GM21529 (cell line): ENCODE data around the gene TNFRSF19.
"Not testable (repeated sequence)": the region's sequence is repeated elsewhere in the genome, so short reads cannot be mapped to it uniquely, and the experiment has no call there.

Source experiments
- ATAC-seq: cut with Tn5 transposase; IDR thresholded peaks from one replicate; pipeline ENCODE4 v1.9.1; 2021; ENCODE audit not compliant: unreplicated experiment

TNFRSF19 gene

GRCh38 chr13:23652909-23653726 is 82.9 kb downstream of the TNFRSF19 start:
- no peak for ATAC-seq

- no peak for ATAC-seq
Measured at GRCh38 chr13:23654111-23655110, 84.2 kb downstream of the TNFRSF19 start.

- ATAC-seq: no peak
Measured at GRCh38 chr13:23655321-23655720, 85.1 kb downstream of the TNFRSF19 start.

GRCh38 chr13:23656637-23657371 is 86.6 kb downstream of the TNFRSF19 start:
- no peak for ATAC-seq

- no peak for ATAC-seq
Measured at GRCh38 chr13:23658929-23659541, 88.8 kb downstream of the TNFRSF19 start.

- no peak for ATAC-seq
Measured at GRCh38 chr13:23660249-23660648, 90.0 kb downstream of the TNFRSF19 start.

- no peak for ATAC-seq
Measured at GRCh38 chr13:23666582-23666981, 96.4 kb downstream of the TNFRSF19 start.

- no peak for ATAC-seq
Measured at GRCh38 chr13:23667750-23668149, 97.5 kb downstream of the TNFRSF19 start.

GRCh38 chr13:23668562-23668961 is 98.3 kb downstream of the TNFRSF19 start:
- no peak for ATAC-seq

GRCh38 chr13:23670793-23671192 is 100.6 kb downstream of the TNFRSF19 start:
- no peak for ATAC-seq

- no peak for ATAC-seq
Measured at GRCh38 chr13:23671377-23671776, 101.2 kb downstream of the TNFRSF19 start.

- no peak for ATAC-seq
Measured at GRCh38 chr13:23671897-23672296, 101.7 kb downstream of the TNFRSF19 start.

GRCh38 chr13:23672616-23673015 is 102.4 kb downstream of the TNFRSF19 start:
- no peak for ATAC-seq

GRCh38 chr13:23673354-23673753 is 103.1 kb downstream of the TNFRSF19 start:
- ATAC-seq: no peak

GRCh38 chr13:23673867-23674605 is 103.8 kb downstream of the TNFRSF19 start:
- ATAC-seq: no peak

GRCh38 chr13:23674795-23675640 is 104.8 kb downstream of the TNFRSF19 start:
- no peak for ATAC-seq

GRCh38 chr13:23677679-23678288 is 107.6 kb downstream of the TNFRSF19 start:
- not testable (repeated sequence) for ATAC-seq

GRCh38 chr13:23678795-23679194 is 108.6 kb downstream of the TNFRSF19 start:
- no peak for ATAC-seq

- ATAC-seq: no peak
Measured at GRCh38 chr13:23679220-23679619, 109.0 kb downstream of the TNFRSF19 start.
